ENCODE results near the gene ATXN7L1. TPM values are rescaled to one million over a fixed set of nuclear protein-coding genes. Genes with fewer than 3 reads are reported as not detected.

The ATXN7L1 gene
- total and polyA plus RNA-seq, 2 of the 4 experiments (the other 2 are of a cell fraction), result 3.5 to 4.3 TPM

GRCh38 chr7:105611856-105612775 lies 264.3 kb downstream of the ATXN7L1 start:
- Histone ChIP-seq H3K79me1 (ENCODE audit: low read depth in 1 of 2, low read length in 2 of 2) (no peaks in the 10 kb centered on the region), H4K5ac (ENCODE audit: low read depth, low read length) (no peak overlapping the region), H2BK20ac (ENCODE audit: low read depth, low read length) (no peak overlapping the region), H2BK15ac (ENCODE audit: low read depth, low read length) (no peak overlapping the region), H3K14ac (replicated peaks; ENCODE audit: low read depth, low read length) (no peak overlapping the region), H2AFZ (replicated peaks; ENCODE audit: low read length, poor library complexity) (no peak overlapping the region), H3K4me3 (ENCODE audit: insufficient read depth, low read depth, low read length) (no peak overlapping the region), H3K23ac (ENCODE audit: low read depth, low read length) (no peak overlapping the region), H3K56ac (ENCODE audit: extremely low read depth, insufficient read depth, low read length) (no peak overlapping the region), H4K8ac (ENCODE audit: low read depth in 2 of 2, low read length in 2 of 2) (no peak overlapping the region), H4K20me1 (ENCODE audit: insufficient read depth, low read length) (no peaks in the 10 kb centered on the region), H2BK120ac (ENCODE audit: low read depth, low read length) (no peak overlapping the region), H2BK5ac (ENCODE audit: low read depth, low read length, poor library complexity, severe bottlenecking) (no peak overlapping the region), H2AK5ac (ENCODE audit: low read depth, low read length) (no peak overlapping the region), H3K4me2 (ENCODE audit: low read depth, low read length) (no peak overlapping the region), H3K27me3 (ENCODE audit: control insufficient read depth, insufficient read depth, low read length) (no peaks in the 10 kb centered on the region), H3K18ac (ENCODE audit: low read depth, low read length) (no peak overlapping the region), H3K4me1 (ENCODE audit: control insufficient read depth, insufficient read depth, low read length) (no peaks in the 10 kb centered on the region), H2AK9ac (replicated peaks; ENCODE audit: low read depth, low read length, poor library complexity) (no peak overlapping the region), H4K91ac (ENCODE audit: insufficient read depth, low read depth, low read length) (no peak overlapping the region), H3K27ac (ENCODE audit: insufficient read depth, low read length) (no peak overlapping the region), H3K9me1 (ENCODE audit: insufficient read depth, low read length) (peaks cover 2% of the 10 kb centered on the region; the same call in 1 of the 2 replicates), H3K4ac (ENCODE audit: low read depth, low read length) (no peak overlapping the region), H3K36me3 (ENCODE audit: control insufficient read depth, insufficient read depth, low read length) (peaks cover 18% of the 10 kb centered on the region), H3K9ac (ENCODE audit: low read depth, low read length) (no peak overlapping the region), H3K9me3 (ENCODE audit: control insufficient read depth, insufficient read depth, low read length) (no peaks in the 10 kb centered on the region)
- POLR2A ChIA-PET (ENCODE audit: unreplicated experiment), result no interaction called here
- in situ Hi-C loops (cut with MboI; ENCODE audit: low sequenced_read_pairs) (no loop called here), dilution Hi-C loops (cut with HindIII; ENCODE audit: low sequenced_read_pairs, unreplicated experiment) (no loop called here), intact Hi-C loops (cut with micrococcal nuclease) (no loop called here)
- no TSS peak for BruUV-seq (replicated peaks)
- CTCF ChIA-PET, result no interaction called here
- no peak for TF ChIP-seq FOS (IDR thresholded peaks at IDR 0.05; ENCODE audit: low read depth, low read length)
- TF ChIP-seq MXI1 (IDR thresholded peaks at IDR 0.05; ENCODE audit: borderline replicate concordance, low read depth, low read length), result no peak
- TF ChIP-seq MAFK (IDR thresholded peaks at IDR 0.05; ENCODE audit: low read depth, low read length), result peak; percentile 99
- no peak for TF ChIP-seq NFE2L2 (IDR thresholded peaks at IDR 0.05; ENCODE audit: low read depth, low read length)
- TF ChIP-seq CTCF (conservative IDR thresholded peaks at IDR 0.05; ENCODE audit: low read depth, low read length), result no peak
- no peak for TF ChIP-seq MAZ (IDR thresholded peaks at IDR 0.05; ENCODE audit: borderline replicate concordance, low read depth, low read length)
- DNase-seq (peak; percentile 27), ATAC-seq (ENCODE audit: low read depth) (peak; percentile 48)
- WGBS, 2 experiments (ENCODE audit: extremely low coverage in 2 of 2, insufficient read length in 1 of 2), result 83% methylated on average over 8 of the region's 16 CpGs; no CpG with 5 or more reads in 1 of the 2 experiments

All from IMR-90 (cell line).